ENCODE results near the gene FFAR4.

The FFAR4 gene

GRCh38 chr10:93573051-93573909 is 6.8 kb downstream of the FFAR4 start:
- no peak for DNase-seq

GRCh38 chr10:93573924-93574323 is 7.5 kb downstream of the FFAR4 start:
- no peak for DNase-seq

- no peak for DNase-seq
Observed at GRCh38 chr10:93576888-93577287, 10.4 kb downstream of the FFAR4 start.

GRCh38 chr10:93577565-93577964 is 11.1 kb downstream of the FFAR4 start:
- no peak for DNase-seq

- DNase-seq, result no peak
Observed at GRCh38 chr10:93579089-93579488, 12.6 kb downstream of the FFAR4 start.

- DNase-seq, result no peak
Observed at GRCh38 chr10:93579985-93580711, 13.7 kb downstream of the FFAR4 start.

GRCh38 chr10:93580828-93581227 is 14.4 kb downstream of the FFAR4 start:
- DNase-seq, result no peak

DNA sequence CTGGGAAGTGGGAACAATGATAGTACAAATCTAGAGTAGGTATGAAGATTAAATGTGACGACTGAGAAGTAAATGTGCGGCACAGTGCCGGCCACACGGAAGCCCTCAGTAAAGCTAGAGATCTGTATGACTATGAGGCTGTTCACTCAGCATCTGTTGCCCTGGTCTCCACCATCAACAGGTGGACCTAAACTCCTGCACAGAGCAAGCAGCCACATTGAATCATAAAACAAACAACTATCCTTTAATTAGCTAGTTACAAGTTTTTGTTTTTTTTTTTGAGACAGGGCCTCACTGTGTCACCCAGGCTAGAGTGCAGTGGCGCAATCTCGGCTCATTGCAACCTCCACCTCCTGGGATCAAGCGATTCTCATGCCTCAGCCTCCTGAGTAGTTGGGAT is 18.0 kb downstream of the FFAR4 start:
- DNase-seq, result no peak

GRCh38 chr10:93589648-93590562 is 23.4 kb downstream of the FFAR4 start:
- DNase-seq, result no peak

- no peak for DNase-seq
Observed at GRCh38 chr10:93590638-93591037, 24.2 kb downstream of the FFAR4 start.

GRCh38 chr10:93591065-93591808 is 24.8 kb downstream of the FFAR4 start:
- DNase-seq, result no peak

GRCh38 chr10:93593254-93593653 is 26.8 kb downstream of the FFAR4 start:
- no peak for DNase-seq

DNA sequence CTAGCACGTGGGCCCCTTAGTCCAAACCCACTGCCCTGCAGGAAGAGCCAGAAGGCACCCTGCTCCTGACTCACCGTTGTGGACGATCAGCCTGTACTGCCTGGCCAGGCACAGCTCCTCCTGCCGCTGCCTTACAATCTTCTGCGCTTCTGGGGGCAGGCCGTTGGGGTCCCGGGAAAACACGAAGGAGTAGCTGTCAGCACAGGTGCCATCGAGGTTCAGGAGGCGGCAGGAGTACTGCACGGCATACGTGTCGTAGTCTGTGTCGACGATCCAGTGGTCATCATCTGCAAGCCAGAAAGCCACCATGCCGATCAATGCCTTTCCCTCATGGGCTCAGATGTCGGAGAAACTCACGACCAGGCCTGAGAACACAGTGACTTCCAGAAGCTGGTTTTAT is 27.3 kb downstream of the FFAR4 start:
- no peak for DNase-seq

DNA sequence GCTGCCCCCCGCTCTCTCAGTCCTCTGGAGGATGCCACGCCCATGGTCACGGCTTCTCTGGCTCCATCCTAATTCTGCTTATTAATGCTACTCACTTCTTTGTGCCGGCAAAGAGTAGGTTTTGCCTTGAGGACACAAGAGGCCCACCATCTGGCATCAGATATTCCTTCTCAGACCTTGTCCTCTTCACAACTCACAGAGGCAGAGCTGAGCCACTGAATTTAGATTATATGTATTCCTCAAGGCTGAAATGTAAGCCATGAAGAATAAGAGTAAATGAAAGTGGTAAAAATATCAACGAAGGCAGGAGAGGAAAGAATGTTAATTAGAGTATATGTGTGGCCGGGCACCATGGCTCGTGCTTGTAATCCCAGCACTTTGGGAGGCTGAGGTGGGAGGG is 28.1 kb downstream of the FFAR4 start:
- no peak for DNase-seq

DNA sequence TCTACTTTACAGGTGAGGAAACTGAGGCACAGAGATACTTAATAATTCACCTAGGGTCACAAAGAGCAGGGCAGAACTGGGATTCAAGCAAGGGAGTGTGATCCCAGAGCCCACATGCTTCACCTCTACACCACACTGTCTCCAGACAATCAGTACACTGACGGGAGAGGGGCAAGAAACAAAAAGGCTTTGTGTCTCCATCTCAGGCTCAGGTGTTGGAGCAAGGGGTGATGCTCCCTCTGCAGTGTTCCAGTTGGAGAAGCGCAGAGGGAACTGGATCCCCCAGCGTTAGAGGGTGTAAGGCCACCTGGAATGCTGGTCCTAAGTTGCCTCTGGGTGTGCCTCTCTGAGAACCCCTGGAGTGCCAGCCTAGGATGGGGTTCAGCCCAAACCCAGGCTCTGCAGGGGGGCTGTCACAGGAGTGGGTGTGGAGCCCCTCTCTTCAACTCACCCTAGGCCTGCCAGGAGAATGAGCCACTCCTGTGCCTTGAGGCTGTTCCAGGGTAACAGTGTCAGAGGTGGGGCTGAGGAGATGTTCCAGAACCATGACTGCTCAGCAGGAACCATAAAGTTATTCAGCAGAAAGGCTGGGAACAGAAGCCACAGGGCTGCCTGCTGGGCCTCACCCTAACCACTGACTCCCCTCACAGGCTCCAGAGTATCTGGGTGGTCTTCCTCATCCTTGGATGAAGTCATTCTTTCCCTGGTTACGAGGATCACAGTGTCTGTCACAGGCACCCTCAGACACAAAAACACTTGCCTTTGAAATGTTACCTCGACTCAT is 29.1 kb downstream of the FFAR4 start:
- DNase-seq, result no peak

- no peak for DNase-seq
Observed at GRCh38 chr10:93596539-93596938, 30.1 kb downstream of the FFAR4 start.

DNA sequence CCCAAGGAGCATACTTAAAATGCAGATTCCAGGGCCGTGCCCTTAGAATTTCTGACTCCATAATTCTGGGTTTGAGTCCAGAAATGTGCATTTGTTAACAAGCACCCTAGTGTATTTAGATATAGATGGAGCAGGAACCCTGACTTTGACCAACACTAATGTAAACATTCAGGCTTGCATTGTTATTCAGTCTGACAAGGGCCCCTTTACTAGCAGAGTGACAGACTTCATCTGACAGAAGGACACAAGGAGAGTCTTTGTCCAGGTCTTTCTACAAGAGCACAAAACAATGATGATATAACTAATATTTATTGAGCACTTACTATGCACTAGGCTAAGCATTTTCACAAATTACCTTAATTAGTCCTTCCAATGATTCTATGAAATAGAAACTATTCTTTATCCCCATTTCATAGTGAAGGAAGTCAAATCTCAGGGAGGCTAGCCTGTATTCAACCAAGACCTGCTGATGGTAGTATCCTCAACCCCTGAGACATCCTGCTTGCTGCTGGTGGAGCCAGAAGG is 30.7 kb downstream of the FFAR4 start:
- no peak for DNase-seq

GRCh38 chr10:93598157-93598556 is 31.7 kb downstream of the FFAR4 start:
- no peak for DNase-seq

DNA sequence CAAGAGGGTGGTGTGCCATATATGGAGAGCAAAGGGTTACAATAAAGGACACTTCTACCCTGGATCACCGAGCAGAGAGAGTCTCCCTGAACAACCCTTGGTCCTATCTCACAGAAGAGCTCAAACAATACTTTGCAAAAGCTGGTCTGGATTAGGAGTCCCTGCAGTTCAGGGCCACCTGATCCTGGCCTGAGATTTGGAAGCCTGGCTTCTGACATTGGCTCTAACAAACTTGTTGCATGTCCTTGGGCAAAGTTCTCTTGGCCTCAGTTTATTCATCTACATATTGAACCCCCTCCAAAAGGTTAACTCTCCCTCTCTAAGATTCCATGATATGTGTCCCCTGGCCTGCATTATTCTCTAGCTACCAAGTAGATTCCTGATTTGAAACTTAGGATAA is 32.9 kb downstream of the FFAR4 start:
- DNase-seq, result no peak

GRCh38 chr10:93599778-93600177 is 33.3 kb downstream of the FFAR4 start:
- no peak for DNase-seq

- DNase-seq, result no peak
Observed at GRCh38 chr10:93600446-93601145, 34.1 kb downstream of the FFAR4 start.

Measured in NCI-H1048 (cell line).